ENCODE results near the gene TFDP2. TPM values are rescaled to one million over a fixed set of nuclear protein-coding genes. Genes with fewer than 3 reads are reported as not detected.

The TFDP2 gene
- total and polyA plus RNA-seq, 9 of the 15 experiments (the other 6 are each of a cell fraction or from before 2014, with no cell fraction given) = 95.6 to 179 (median 126) TPM

- Histone ChIP-seq H4K20me1 (replicated peaks; ENCODE audit: control insufficient read depth, insufficient read depth, low read length) (no peaks in the 10 kb centered on the region), H2AFZ (ENCODE audit: low read depth, low read length) (no peak overlapping the region), H3K27ac (ENCODE audit: extremely low read depth, low read depth, low read length) (no peak overlapping the region), H3K4me1 (replicated peaks in 1 of 2; ENCODE audit: control insufficient read depth in 2 of 2, insufficient read depth in 2 of 2, low read length in 2 of 2) (peaks cover 2 to 5% of the 10 kb centered on the region in 2 experiments; a peak in 3 of 5 replicates), H3K36me3 (ENCODE audit: control insufficient read depth, insufficient read depth, low read length) (no peaks in the 10 kb centered on the region), H3K9me3 (replicated peaks; ENCODE audit: control insufficient read depth, insufficient read depth, low read depth, low read length) (no peaks in the 10 kb centered on the region), H3K4me2 (ENCODE audit: insufficient read depth, low read length) (no peak overlapping the region), H3K79me2 (ENCODE audit: control insufficient read depth, insufficient read depth, low read length) (no peaks in the 10 kb centered on the region), H3K4me3 (no peak overlapping the region), H3K27me3 (ENCODE audit: control insufficient read depth in 2 of 2, insufficient read depth in 2 of 2, low read length in 2 of 2) (no peaks in the 10 kb centered on the region), H3K9me1 (ENCODE audit: control insufficient read depth, insufficient read depth, low read length) (no peaks in the 10 kb centered on the region), H3K9ac (ENCODE audit: insufficient read depth in 1 of 2, low read depth in 2 of 2, low read length in 2 of 2) (no peak overlapping the region)
- ChIA-PET POLR2A (interaction anchor here (1.1 kb wide), 1 partner anchor 14 kb away, joined by 3 read pairs; no protein-coding TSS in a partner anchor), CTCF (ENCODE audit: low intra/inter-chr PET ratio) (no interaction called here)
- no peak for DNase-seq (ENCODE audit: extremely low read depth in 1 of 4, low spot score in 3 of 4)
- no peak for TF ChIP-seq ZNF124 (CRISPR knock-in tag; IDR thresholded peaks at IDR 0.05)
- no peak for TF ChIP-seq ZNF77 (CRISPR knock-in tag; IDR thresholded peaks at IDR 0.05)
- no peak for TF ChIP-seq ZNF740 (CRISPR knock-in tag; IDR thresholded peaks at IDR 0.05)
- TF ChIP-seq ZNF740 (tag; IDR thresholded peaks at IDR 0.05) = no peak
- no peak for TF ChIP-seq ESRRB (CRISPR knock-in tag; IDR thresholded peaks at IDR 0.05; ENCODE audit: borderline replicate concordance)
- TF ChIP-seq RBM25 (IDR thresholded peaks at IDR 0.05; ENCODE audit: low read depth, low read length, severe bottlenecking) = peak; percentile 26
- in situ Hi-C loops (cut with MboI) (no loop called here), intact Hi-C loops (cut with micrococcal nuclease) (no loop called here)
- WGBS (ENCODE audit: insufficient coverage, low coverage, missing lambda C conversion rate) = 29% methylated on average over 1 of the region's 1 CpG
- FAIRE-seq = no peak
- ATAC-seq = no peak
- BruUV-seq (replicated peaks) = no TSS peak
These were observed 95.5 kb downstream of the TFDP2 start for GRCh38 chr3:142053835-142054234.

Measured in K562 (cell line).